Neural progenitor cell (in vitro differentiated cells): ENCODE measurements around the gene RHNO1. TPM values are rescaled to one million over a fixed set of nuclear protein-coding genes. Genes with fewer than 3 reads are reported as not detected.

Experiments used
- DNase-seq: peaks from one replicate; pipeline ENCODE4 v3.0.0-alpha.2; 2016; ENCODE audit warnings: low spot score
- H2AFZ ChIP-seq: fragments of 200-600 bp; sonication (generic); replicated peaks from 2 replicates; pipeline ENCODE4 v1.6.1; 2016; ENCODE audit warnings: antibody characterized with exemption
- H3F3A ChIP-seq: fragments of 200-600 bp; sonication (generic); 2 replicates; pipeline ENCODE4 v1.6.1; 2016; ENCODE audit warnings: antibody characterized with exemption, low read depth
- H3K27ac ChIP-seq: fragments of 200-600 bp; sonication (generic); 2 replicates; pipeline ENCODE4 v1.5.1; 2016; ENCODE audit warnings: mild to moderate bottlenecking
- H3K27me3 ChIP-seq: fragments of 200-600 bp; sonication (generic); 2 replicates; pipeline ENCODE4 v1.6.1; 2016; ENCODE audit warnings: mild to moderate bottlenecking, moderate library complexity
- H3K36me3 ChIP-seq: fragments of 200-600 bp; sonication (generic); 2 replicates; pipeline ENCODE4 v1.5.1; 2016
- H3K4me1 ChIP-seq: fragments of 200-600 bp; sonication (generic); 2 replicates; pipeline ENCODE4 v1.6.1; 2016; ENCODE audit warnings: mixed run types
- H3K4me2 ChIP-seq: fragments of 200-600 bp; sonication (generic); 2 replicates; pipeline ENCODE4 v1.6.1; 2016
- H3K4me3 ChIP-seq: fragments of 200-600 bp; sonication (generic); 2 replicates; pipeline ENCODE4 v1.5.1; 2016
- H3K79me2 ChIP-seq: fragments of 200-600 bp; sonication (generic); 2 replicates; pipeline ENCODE4 v1.6.1; 2016; ENCODE audit warnings: low read depth
- H3K9ac ChIP-seq: fragments of 200-600 bp; sonication (generic); 2 replicates; pipeline ENCODE4 v1.6.1; 2016
- H3K9me3 ChIP-seq: fragments of 200-600 bp; sonication (generic); 2 replicates; pipeline ENCODE4 v1.5.1; 2016; ENCODE audit warnings: low read depth
- H4K20me1 ChIP-seq: fragments of 200-600 bp; sonication (generic); 2 replicates; pipeline ENCODE4 v1.6.1; 2016; ENCODE audit warnings: low read depth
- H3K27ac Mint-ChIP-seq: 3 replicates; pipeline ENCODE4 v1.8.0; 2021; ENCODE audit warnings: mixed read lengths
- H3K27me3 Mint-ChIP-seq: 2 replicates; pipeline ENCODE4 v1.8.0; 2022; ENCODE audit warnings: low read depth, mild to moderate bottlenecking, inconsistent platforms, moderate library complexity, mixed read lengths; ENCODE audit not compliant: insufficient read depth
- H3K36me3 Mint-ChIP-seq: 3 replicates; pipeline ENCODE4 v1.8.0; 2021; ENCODE audit warnings: mixed read lengths
- H3K4me1 Mint-ChIP-seq: 3 replicates; pipeline ENCODE4 v1.8.0; 2021; ENCODE audit warnings: mixed read lengths
- H3K4me3 Mint-ChIP-seq: 3 replicates; pipeline ENCODE4 v1.8.0; 2021; ENCODE audit warnings: mild to moderate bottlenecking, moderate library complexity, mixed read lengths
- H3K9me3 Mint-ChIP-seq: 3 replicates; pipeline ENCODE4 v1.8.0; 2020; ENCODE audit warnings: mixed read lengths
- EZH2 ChIP-seq: fragments of 200-600 bp; sonication (generic); IDR thresholded peaks from 2 replicates; pipeline ENCODE4 v1.6.1; 2017; ENCODE audit warnings: antibody characterized with exemption, mild to moderate bottlenecking, moderate library complexity
- EZH2phosphoT487 ChIP-seq: fragments of 200-600 bp; sonication (generic); IDR thresholded peaks from 2 replicates; pipeline ENCODE4 v1.6.1; 2017; ENCODE audit warnings: antibody characterized with exemption
- total RNA-seq: library from RNA; depleted of rRNA; stranded (reverse); fragments of >200 nt; gene quantifications from 2 replicates; pipeline ENCODE4 v1.2.3, GENCODE V29; 2015; ENCODE audit warnings: low replicate concordance
- TF ChIP-seq, protein P1 (sequence below): fragments of 200-600 bp; sonication (generic); IDR thresholded peaks from 2 replicates; pipeline ENCODE4 v1.5.1; 2017; ENCODE audit warnings: antibody characterized with exemption, mild to moderate bottlenecking

The RHNO1 gene
- total RNA-seq, 1 donor from 2014 or later = 140 TPM

DNA sequence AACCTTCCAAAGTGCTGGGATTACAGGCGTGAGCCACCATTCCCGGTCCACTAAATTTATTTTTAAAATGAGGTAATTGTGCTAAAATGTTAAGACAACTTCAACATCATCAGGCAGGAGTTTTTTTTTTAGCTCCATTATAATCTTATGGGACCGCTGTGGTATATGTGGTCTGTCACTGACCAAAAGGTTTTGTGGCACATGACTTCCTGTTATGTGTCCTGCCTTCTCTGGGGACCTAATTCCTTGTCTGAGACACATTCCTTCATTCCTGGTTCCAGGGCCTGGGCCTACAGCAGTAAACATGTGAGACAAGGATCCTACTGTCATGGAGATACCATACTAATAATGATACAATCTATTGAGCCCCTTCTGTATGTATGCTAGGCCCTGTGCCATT, 25.1 kb upstream of the RHNO1 start:
- Histone ChIP-seq H3K9ac (no peak overlapping the region), H3K9me3 (no peaks in the 10 kb centered on the region), H4K20me1 (peaks cover 3% of the 10 kb centered on the region), H3K27ac (no peak overlapping the region), H2AFZ (no peak overlapping the region), H3K4me1 (peaks cover 14% of the 10 kb centered on the region), H3K79me2 (no peaks in the 10 kb centered on the region), H3K4me2 (no peak overlapping the region), H3K4me3 (no peak overlapping the region), H3K36me3 (no peaks in the 10 kb centered on the region), H3F3A (peaks cover 2% of the 10 kb centered on the region), H3K27me3 (peaks cover 5% of the 10 kb centered on the region)
- TF ChIP-seq, protein P1, sequence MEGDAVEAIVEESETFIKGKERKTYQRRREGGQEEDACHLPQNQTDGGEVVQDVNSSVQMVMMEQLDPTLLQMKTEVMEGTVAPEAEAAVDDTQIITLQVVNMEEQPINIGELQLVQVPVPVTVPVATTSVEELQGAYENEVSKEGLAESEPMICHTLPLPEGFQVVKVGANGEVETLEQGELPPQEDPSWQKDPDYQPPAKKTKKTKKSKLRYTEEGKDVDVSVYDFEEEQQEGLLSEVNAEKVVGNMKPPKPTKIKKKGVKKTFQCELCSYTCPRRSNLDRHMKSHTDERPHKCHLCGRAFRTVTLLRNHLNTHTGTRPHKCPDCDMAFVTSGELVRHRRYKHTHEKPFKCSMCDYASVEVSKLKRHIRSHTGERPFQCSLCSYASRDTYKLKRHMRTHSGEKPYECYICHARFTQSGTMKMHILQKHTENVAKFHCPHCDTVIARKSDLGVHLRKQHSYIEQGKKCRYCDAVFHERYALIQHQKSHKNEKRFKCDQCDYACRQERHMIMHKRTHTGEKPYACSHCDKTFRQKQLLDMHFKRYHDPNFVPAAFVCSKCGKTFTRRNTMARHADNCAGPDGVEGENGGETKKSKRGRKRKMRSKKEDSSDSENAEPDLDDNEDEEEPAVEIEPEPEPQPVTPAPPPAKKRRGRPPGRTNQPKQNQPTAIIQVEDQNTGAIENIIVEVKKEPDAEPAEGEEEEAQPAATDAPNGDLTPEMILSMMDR = no peak
- no peak for TF ChIP-seq EZH2phosphoT487
- TF ChIP-seq EZH2 = no peak
- no peaks in the 10 kb centered on the region for H3K9me3 Mint-ChIP-seq
- no peak overlapping the region for H3K27ac Mint-ChIP-seq
- peaks cover 11% of the 10 kb centered on the region for H3K27me3 Mint-ChIP-seq
- no peak for DNase-seq
- peaks cover 41% of the 10 kb centered on the region for H3K4me1 Mint-ChIP-seq
- no peak overlapping the region for H3K4me3 Mint-ChIP-seq
- peaks cover 2% of the 10 kb centered on the region for H3K36me3 Mint-ChIP-seq

DNA sequence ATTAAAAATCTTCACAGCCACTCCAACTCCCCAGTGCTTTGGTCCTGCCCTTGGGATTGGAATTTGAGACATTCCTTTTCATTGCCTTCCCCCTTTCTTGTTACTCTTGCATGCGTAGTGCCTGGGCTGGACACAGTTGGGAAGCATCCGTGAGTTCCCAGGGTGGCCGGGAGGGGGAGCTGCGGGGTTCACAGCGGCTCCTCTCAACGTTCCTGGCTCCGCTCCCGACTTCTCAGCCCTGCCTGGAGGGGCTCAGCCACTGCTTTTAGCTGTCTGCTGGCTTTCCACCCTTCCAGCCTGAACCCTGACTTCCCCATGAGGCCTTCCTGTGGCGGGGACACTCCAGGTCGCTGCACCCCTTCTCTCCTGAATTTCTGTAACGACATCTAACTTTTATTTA, 23.4 kb upstream of the RHNO1 start:
- Histone ChIP-seq H3K4me2 (no peak overlapping the region), H3F3A (peaks cover 18% of the 10 kb centered on the region), H3K79me2 (no peaks in the 10 kb centered on the region), H4K20me1 (peaks cover 20% of the 10 kb centered on the region), H3K4me1 (peaks cover 23% of the 10 kb centered on the region), H3K9ac (no peak overlapping the region), H3K4me3 (no peak overlapping the region), H2AFZ (no peak overlapping the region), H3K36me3 (no peaks in the 10 kb centered on the region), H3K27me3 (peaks cover 5% of the 10 kb centered on the region), H3K27ac (no peak overlapping the region), H3K9me3 (no peaks in the 10 kb centered on the region)
- Mint-ChIP-seq H3K36me3 (peaks cover 7% of the 10 kb centered on the region), H3K4me1 (peaks cover 34% of the 10 kb centered on the region), H3K4me3 (peak overlapping the region; percentile 33), H3K27ac (no peak overlapping the region), H3K9me3 (no peaks in the 10 kb centered on the region), H3K27me3 (peaks cover 11% of the 10 kb centered on the region)
- DNase-seq = peak; percentile 90
- TF ChIP-seq, protein P1 = peak; percentile 90
- TF ChIP-seq EZH2 = no peak

DNA sequence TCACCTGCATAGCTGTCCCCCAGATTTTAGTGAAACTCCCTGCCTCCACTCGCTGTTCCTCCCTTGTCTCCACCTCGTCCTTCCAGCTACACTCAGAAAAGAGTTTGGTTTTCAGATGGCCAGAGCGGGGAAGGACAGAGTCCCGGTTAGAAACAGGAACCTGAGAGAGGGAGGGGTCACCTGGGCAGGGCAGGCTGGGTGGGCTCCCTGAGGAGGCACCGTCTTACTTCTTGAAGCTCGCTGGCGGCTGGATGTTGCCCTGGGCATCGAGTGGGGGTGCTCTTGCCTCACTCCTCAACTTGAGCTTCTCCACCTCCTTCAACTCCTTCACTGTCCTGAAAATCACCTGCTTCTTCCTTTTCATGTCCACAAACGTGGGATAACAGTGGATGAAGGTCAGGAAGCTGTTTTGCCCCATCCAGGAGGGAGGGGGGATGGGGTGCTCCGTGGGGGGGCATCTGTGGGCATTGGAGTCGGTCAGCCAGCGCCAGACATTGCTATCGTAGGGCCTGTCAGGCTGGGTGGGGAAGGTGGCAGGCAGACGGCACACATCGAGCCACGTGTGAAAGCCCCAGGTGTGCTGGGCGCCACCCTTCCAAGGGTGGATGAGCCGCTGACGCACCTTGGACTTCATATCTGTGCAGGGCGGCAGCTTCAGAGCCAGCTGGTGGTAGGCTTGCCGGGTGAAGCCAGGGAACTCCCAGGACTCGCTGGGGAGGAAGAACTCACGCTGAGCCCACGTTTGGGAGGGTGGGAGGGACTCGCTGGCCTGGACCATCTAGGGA, 22.2 kb upstream of the RHNO1 start:
- no peak overlapping the region for H3K27ac Mint-ChIP-seq

More for the DNA sequence above, 22.2 kb upstream of the RHNO1 start:
- no peak overlapping the region for H3K4me2 ChIP-seq
- H3K27ac ChIP-seq = no peak overlapping the region
- H3F3A ChIP-seq = peaks cover 28% of the 10 kb centered on the region
- Mint-ChIP-seq H3K9me3 (no peaks in the 10 kb centered on the region), H3K36me3 (peaks cover 14% of the 10 kb centered on the region), H3K4me3 (no peak overlapping the region), H3K4me1 (peaks cover 22% of the 10 kb centered on the region), H3K27me3 (peaks cover 11% of the 10 kb centered on the region)
- H3K36me3 ChIP-seq = peaks cover 5% of the 10 kb centered on the region
- H2AFZ ChIP-seq = no peak overlapping the region
- peaks cover 5% of the 10 kb centered on the region for H3K27me3 ChIP-seq
- no peak overlapping the region for H3K4me3 ChIP-seq
- H4K20me1 ChIP-seq = peaks cover 25% of the 10 kb centered on the region
- peaks cover 25% of the 10 kb centered on the region for H3K4me1 ChIP-seq
- H3K79me2 ChIP-seq = no peaks in the 10 kb centered on the region
- no peaks in the 10 kb centered on the region for H3K9me3 ChIP-seq
- no peak for DNase-seq
- no peak overlapping the region for H3K9ac ChIP-seq
- TF ChIP-seq, protein P1 = no peak
